RPMI8226 (cell line): Measurements from ENCODE around the gene KIF3B.
A peak's percentile ranks its signal among the peaks of the same experiment; 100 is the strongest.
"Not testable (repeated sequence)": the region's sequence is repeated elsewhere in the genome, so short reads cannot be mapped to it uniquely, and the experiment has no call there.

Experiments used
- DNase-seq: peaks from one replicate; pipeline ENCODE4 v3.0.0-alpha.2; 2015

KIF3B gene

DNA sequence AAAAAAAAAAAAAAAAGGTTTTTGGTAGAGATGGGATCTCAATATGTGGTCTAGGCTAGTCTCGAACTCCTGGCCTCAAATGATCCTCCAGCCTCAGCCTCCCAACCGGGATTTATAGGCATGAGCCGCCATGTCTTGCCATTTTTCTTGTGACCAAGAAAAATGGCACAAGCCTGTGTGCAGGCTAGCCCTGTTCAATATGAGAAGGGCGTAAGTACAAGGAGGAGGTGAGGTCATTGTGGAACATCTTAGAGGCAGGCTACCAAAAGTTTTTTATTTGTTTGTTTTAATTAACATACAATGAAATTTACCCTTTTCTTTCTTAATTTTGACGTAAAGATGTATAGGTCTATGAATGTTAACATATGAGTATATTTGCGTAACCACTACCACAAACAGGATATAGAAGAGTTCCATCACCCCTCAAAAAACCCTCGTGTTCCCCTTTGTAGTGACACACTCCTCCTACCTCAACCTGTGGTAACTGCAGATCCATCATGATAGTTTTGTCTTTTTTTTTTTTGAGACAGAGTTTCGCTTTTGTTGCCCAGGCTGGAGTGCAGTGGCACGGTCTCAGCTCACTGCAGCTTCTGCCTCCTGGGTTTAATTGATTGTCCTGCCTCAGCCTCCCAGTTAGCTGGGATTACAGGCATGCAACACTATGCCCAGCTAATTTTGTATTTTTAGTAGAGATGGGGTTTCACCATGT, 28.3 kb upstream of the KIF3B start:
- no peak for DNase-seq

- DNase-seq = no peak
Measured at GRCh38 chr20:32251470-32251869, 26.0 kb upstream of the KIF3B start.

- DNase-seq = no peak
Measured at GRCh38 chr20:32252189-32252588, 25.3 kb upstream of the KIF3B start.

DNA sequence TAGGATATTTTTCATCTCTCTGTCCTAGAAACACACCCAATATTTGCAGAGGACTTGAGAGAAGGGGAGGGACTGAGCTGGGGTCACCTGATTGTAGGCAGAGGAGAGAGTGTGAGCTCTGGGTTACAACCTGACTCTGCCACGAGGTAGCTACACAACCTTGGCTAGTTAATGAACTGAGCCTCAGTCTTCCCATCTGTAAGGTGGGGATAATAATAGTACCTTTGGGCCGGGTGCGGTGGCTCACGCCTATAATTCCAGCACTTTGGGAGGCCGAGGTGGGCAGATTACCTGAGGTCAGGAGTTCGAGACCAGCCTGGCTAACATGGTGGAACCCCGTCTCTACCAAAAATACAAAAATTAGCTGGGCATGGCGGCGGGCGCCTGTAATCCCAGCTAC, 16.5 kb upstream of the KIF3B start:
- not testable (repeated sequence) for DNase-seq

DNA sequence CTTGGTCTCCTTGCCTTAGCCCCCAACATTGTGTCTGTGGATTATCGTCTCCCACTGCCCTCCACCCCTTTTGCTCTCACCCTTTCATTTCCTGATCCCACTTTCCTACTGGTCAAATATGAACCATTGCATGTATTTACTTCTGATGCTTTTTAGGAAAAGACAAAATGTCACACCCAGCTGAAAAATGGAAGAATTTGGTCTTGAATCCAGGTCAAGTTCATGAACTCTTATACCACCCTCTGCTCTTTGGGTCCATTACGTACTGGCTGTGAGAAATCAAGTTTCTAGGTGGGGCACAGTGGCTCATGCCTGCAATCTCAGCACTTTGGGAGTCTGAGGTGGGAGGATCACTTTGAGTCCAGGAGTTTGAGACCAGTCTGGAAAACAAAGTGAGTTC, 15.8 kb upstream of the KIF3B start:
- DNase-seq = no peak

DNA sequence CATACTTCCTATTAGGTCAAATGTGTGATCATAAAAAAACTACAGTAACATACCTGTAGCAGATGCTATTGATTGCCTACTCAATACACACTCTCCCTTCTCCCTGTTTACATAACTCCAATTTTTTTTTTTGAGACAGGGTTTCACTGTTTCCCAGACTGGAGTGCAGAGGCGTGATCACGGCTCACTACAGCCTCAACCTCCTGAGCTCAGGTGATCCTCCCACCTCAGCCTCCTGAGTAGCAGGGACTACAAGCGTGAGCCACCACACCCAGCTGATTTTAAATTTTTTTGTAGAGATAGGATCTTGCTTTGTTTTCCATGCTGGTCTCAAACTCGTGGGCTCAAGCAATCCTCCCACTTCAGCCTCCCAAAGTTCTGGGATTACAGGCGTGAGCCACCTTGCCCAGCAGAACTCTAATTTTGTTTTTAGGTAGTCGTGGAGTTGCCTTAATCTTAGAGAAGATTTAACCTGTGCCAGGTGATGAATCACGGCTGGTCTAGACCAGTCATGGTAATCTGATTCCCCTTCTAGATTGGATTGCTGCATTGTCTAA, 14.0 kb upstream of the KIF3B start:
- no peak for DNase-seq

- DNase-seq = no peak
Measured at GRCh38 chr20:32271620-32272019, 5.8 kb upstream of the KIF3B start.

GRCh38 chr20:32274359-32274758, 3.1 kb upstream of the KIF3B start:
- DNase-seq = no peak

- DNase-seq = not testable (repeated sequence)
Measured at GRCh38 chr20:32275163-32275562, 2.3 kb upstream of the KIF3B start.

DNA sequence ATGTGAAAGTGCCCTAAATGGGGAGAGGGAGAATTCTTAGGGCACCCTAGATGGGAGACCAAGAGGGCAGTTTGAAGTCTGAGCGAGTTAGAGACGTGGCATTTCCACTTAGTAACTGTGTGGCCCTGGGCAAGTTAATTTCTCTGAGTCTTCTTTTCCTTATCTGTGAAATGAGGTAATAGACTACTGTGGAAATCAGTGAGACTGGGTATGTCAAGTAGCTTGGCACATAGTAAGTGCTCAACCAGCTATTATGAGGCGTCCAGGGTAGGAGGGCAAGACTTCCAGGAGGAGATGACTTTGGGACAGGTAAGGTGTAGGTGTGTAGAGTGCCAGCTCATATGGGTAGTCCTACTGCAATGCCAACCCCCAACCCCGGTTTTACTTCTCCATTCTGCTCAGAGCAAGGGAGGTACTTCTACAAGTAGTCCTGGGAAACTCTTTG, 770 bp downstream of the KIF3B start:
- DNase-seq = peak; percentile 65

DNA sequence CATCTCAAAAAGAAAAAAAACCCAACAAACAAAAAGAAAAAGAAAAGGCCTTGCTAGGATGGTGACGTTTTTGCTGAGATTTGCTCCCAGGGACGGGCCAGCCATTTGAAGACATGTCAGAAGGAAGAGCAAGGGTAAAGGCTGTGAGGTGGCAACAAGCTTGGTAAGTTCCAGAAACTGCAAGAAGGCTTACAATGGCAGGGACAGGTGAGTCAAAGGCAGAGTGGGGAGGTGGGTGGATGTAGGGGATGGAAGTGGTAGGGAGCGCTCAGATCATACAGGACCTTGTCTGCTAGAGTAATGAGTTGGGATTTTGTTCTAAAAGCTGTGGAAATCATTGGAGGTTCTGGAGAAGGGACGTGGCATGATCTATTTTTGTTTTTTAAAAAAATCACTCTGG, 4.3 kb downstream of the KIF3B start:
- no peak for DNase-seq

GRCh38 chr20:32282461-32282860, 5.0 kb downstream of the KIF3B start:
- no peak for DNase-seq

DNA sequence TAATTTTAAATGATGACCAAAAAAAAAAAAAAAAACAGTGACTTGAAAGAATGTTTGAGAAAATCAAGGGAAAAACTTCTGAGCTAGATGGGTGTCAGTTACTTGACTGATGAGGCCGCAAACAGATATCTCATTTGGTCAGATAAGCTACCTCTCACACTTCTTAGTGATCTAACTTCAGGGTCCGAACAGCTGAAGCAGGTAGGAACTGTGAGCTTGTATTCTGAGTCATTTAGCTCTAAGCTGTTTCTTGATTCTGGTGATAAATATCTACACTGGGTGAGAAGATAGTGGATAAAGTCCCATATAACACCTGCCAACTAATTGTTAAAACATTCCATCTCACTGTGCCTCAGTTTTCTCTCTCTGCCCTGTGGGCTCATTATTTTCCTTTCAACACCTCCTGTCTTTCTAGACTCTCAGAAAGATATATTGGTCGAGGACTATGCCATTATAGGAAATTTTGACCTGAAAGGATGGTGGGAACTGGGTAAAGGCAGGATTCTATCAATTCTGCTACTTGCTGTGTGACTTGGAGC, 7.7 kb downstream of the KIF3B start:
- DNase-seq = no peak

DNA sequence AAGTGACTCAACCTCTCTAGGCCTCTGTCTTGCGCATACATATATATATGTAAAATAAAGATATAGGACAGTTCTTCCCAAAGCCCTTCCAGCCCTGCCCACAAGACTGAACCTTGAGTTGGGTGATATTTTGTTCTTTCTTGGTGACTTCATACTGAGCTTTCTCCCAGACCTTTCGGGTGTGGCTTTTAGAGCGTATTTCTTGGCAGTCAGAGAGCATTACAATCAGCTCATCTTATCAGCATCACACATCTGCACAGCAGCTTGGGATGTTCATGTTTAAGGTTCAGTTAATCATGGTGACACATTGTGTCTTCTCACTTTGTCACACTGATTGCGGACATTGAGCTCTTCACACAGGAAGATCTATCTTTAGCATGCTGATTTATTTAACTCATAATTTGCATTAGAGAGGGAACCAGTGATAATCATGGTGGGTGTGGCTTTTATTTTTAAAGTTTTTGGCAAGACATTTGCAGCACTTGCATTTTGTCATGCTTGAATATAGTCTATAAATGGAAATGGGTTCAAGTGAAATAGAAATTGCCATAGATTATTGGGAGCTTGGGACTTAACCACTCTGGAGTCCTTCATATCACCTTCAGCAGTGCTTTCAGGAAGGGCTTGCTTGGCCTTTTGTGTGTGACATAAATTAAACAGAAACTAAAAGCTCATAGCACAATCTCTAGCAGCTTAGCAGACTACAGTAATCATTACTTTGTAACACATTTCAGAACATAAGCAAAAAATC, 8.3 kb downstream of the KIF3B start:
- peak; percentile 15 for DNase-seq

- DNase-seq = no peak
Measured at GRCh38 chr20:32287231-32287638, 9.8 kb downstream of the KIF3B start.

DNA sequence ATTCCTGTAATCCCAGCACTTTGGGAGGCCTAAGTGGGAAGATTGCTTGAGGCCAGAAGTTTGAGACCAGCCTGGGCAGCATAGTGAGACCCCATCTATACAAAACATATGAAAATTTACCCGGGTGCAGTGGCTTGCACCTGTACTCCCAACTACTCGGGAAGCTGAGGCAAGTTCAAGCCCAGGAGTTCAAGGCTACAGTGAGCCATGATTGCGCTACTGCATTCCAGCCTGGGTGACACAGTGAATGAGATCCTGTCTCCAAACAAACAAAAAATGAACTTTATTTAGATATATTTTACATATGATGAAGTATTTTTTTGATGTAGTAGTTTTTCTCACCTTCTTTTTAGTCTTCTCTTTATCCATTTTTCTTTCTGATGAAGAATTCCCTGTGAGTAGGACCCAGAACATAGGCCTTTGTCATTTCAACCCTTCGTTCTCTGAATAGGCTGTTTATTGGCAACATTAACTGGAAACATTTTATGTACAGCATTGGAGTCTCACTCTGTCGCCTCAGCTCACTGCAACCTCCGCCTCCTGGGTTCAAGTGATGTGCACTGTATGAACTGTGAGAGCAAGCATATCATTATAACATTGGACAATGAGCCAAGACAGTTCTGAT, 10.9 kb downstream of the KIF3B start:
- no peak for DNase-seq

DNA sequence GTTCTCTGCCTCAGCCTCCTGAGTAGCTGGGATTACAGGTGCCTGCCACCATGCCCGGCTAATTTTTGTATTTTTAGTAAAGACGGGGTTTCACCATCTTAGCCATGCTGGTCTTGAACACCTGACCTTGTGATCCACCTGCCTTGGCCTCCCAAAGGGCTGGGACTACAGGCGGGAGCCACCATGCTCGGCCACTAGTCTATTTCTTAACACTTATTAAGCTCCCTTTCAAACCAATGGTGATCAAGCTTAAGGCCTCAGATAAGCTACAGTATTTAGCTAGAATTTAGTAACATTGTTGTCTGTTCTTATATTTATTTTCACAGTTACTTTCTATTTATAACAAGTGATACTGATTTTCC, 11.8 kb downstream of the KIF3B start:
- DNase-seq = not testable (repeated sequence)

DNA sequence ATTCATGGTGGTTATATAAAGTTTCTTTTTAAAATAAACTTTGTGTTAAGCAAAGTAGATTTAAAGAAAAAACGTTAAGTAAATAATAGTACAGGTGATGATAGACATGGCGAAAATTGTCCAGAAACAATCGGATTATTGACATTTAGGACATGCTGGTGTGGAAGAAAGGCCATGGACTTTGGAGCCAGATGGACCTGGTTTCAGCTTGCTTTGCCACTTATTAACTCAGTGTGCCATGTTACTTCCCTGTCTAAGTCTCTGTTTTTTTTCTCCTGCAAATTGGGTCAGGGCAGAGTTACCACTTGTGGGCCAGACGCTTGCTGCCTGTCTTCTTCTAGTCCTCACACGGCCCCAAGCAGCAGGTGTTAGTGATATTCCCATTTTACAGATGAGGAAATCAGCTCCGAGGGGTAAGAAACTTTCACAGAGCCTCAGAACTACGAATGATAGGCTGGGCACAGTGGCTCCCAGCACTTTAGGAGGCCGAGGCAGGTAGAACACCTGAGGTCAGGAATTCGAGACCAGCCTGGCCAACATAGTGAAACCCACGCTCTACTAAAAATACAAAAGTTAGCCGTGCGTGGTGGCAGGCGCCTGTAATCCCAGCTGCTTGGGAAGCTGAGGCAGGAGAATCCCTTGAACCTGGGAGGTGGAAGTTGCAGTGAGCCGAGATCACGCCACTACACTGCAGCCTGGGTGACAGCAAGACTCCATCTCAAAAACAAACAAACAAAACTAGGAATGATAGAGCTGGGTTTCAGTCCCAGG, 12.4 kb downstream of the KIF3B start:
- DNase-seq = no peak

DNA sequence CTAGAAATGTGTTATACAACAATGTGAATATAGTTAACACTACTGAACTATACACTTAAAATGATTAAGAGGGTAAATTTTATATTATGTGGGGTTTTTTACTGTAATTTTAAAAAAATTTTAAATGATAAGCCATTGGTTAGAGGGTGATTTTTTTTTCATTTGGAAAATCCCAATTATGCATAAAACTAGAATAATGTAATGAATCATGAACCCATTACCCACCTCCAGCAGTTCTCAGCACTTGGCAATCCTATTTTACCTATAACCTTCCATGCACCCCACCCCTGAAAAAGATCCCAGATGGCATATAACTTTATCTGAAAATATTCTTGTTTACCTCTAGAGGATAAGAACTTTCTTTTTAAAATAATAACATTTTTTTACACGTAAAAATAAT, 13.7 kb downstream of the KIF3B start:
- DNase-seq = no peak

DNA sequence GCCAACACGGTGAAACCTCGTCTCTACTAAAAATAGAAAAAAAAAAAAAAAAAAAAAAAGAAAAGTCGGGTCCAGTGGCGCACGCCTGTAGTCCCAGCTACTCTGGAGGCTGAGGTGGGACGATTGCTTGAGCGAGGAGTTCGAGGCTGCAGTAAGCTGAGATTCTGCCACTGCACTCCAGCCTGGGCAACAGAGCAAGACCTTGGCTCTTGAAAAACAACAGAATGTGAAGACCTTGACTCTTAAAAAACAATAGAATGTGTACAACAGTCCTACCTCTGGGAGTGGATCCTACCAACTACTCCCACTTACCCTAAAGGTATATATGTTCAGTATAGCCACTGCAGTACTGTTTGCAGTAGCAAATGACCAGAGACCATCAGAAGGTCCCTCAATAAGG, 15.1 kb downstream of the KIF3B start:
- no peak for DNase-seq

DNA sequence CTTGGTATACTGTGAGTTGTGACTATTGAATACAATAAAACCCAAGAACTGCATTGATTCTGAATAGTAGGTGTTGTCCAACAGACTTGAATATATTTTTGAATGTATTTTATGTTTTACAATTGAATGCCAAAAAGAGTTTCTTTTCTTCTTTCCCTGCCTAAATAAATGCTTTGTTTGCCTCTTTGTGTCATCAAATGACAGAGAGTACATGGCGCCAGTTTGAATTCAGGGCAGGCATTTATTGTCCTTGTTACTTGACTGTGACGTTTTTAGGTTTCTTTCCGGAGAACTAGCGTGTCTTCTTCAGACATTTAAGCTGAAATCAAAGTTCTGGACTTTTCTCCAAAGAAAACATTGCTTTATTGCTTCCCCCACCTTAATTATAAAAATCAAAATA, 16.6 kb downstream of the KIF3B start:
- DNase-seq = no peak

- no peak for DNase-seq
Measured at GRCh38 chr20:32296412-32296811, 19.0 kb downstream of the KIF3B start.
